ENCODE measurements around the gene ZNF479. TPM values are rescaled to one million over a fixed set of nuclear protein-coding genes. Genes with fewer than 3 reads are reported as not detected.
"Not testable (repeated sequence)": the region's sequence is repeated elsewhere in the genome, so short reads cannot be mapped to it uniquely, and the experiment has no call there.

ZNF479 gene
- total and polyA plus RNA-seq, 4 experiments from 2014 or later = not detected

GRCh38 chr7:57165285-57165899 lies 33.2 kb upstream of the ZNF479 start:
- no peak overlapping the region for H3K4me3 ChIP-seq (ENCODE audit: low read length in 2 of 2)
- peaks cover 0 to 34% of the 10 kb centered on the region in 2 donors for H3K9me3 ChIP-seq (ENCODE audit: control insufficient read depth in 1 of 2, low read length in 2 of 2)
- H3K4me1 ChIP-seq (ENCODE audit: insufficient read depth, low read length) = no peaks in the 10 kb centered on the region
- H3K27me3 ChIP-seq (ENCODE audit: insufficient read depth, low read length) = no peaks in the 10 kb centered on the region
- ChIA-PET CTCF (ENCODE audit: partially characterized antibody) (no interaction called here), POLR2A (ENCODE audit: partially characterized antibody) (no interaction called here)
- no peak overlapping the region for H3K27ac ChIP-seq (ENCODE audit: low read depth, low read length)
- no peaks in the 10 kb centered on the region for H3K4me1 Mint-ChIP-seq
- no peak for DNase-seq
- no peak overlapping the region for H3K4me3 Mint-ChIP-seq
- H3K36me3 ChIP-seq (ENCODE audit: insufficient read depth, low read length) = no peaks in the 10 kb centered on the region
- peaks cover 3 to 52% (median 42%) of the 10 kb centered on the region in 8 donors for H3K9me3 Mint-ChIP-seq
- intact Hi-C loops (cut with micrococcal nuclease) = no loop called here
- H3K36me3 Mint-ChIP-seq = peaks cover 0 to 3% of the 10 kb centered on the region in 2 donors
- H3K27ac Mint-ChIP-seq = no peak overlapping the region
- no peaks in the 10 kb centered on the region for H3K27me3 Mint-ChIP-seq

GRCh38 chr7:57120123-57120784 lies 12.0 kb downstream of the ZNF479 start:
- H3K27ac Mint-ChIP-seq; CTCF ChIA-PET (ENCODE audit: partially characterized antibody); intact Hi-C loops (cut with micrococcal nuclease): not testable (repeated sequence)

More at GRCh38 chr7:57120123-57120784, 12.0 kb downstream of the ZNF479 start:
- H3K9me3 ChIP-seq (ENCODE audit: control insufficient read depth in 1 of 2, low read length in 2 of 2); H3K4me1 ChIP-seq (ENCODE audit: insufficient read depth, low read length); H3K4me1 Mint-ChIP-seq; H3K27me3 Mint-ChIP-seq; DNase-seq; H3K36me3 Mint-ChIP-seq; H3K27me3 ChIP-seq (ENCODE audit: insufficient read depth, low read length); H3K4me3 ChIP-seq (ENCODE audit: low read length in 2 of 2); POLR2A ChIA-PET (ENCODE audit: partially characterized antibody); H3K4me3 Mint-ChIP-seq; H3K27ac ChIP-seq (ENCODE audit: low read depth, low read length); H3K36me3 ChIP-seq (ENCODE audit: insufficient read depth, low read length): not testable (repeated sequence)
- peaks cover 0 to 52% (median 28%) of the 10 kb centered on the region in 8 donors for H3K9me3 Mint-ChIP-seq
